Prostate gland (tissue), 2 donors: ENCODE measurements around the gene ZNF516.

ENCODE experiments used
- CTCF ChIP-seq, 4 experiments: fragments of 200-600 bp in 2 of 4; fragments of 450-650 bp in 2 of 4; sonication (generic) in 2 of 4; IDR thresholded peaks; 1 replicate in 3 of 4; 2 replicates in 1 of 4; pipeline ENCODE4 v1.5.1; 2016 to 2019; ENCODE audit warnings: antibody characterized with exemption in 4 of 4, mild to moderate bottlenecking in 2 of 4, moderate library complexity in 2 of 4
- POLR2A ChIP-seq: fragments of 450-650 bp; IDR thresholded peaks from one replicate; pipeline ENCODE4 v1.6.1; 2016; ENCODE audit warnings: antibody characterized with exemption, mild to moderate bottlenecking
- POLR2AphosphoS5 ChIP-seq: sonication (generic); formaldehyde crosslinking; IDR thresholded peaks from one replicate; pipeline ENCODE4 v1.6.1; 2017; ENCODE audit warnings: antibody characterized with exemption

- TF ChIP-seq POLR2A (no peak), POLR2AphosphoS5 (no peak), CTCF (IDR thresholded peaks at IDR 0.05) (no peak)
Measured at GRCh38 chr18:76454418-76454817, 40.6 kb downstream of the ZNF516 start.
